Testis (tissue), 3 donors: ENCODE results near the gene KRTCAP3. TPM values are rescaled to one million over a fixed set of nuclear protein-coding genes. Genes with fewer than 3 reads are reported as not detected.

Experiments
- DNase-seq: peaks from one replicate; pipeline ENCODE4 v3.0.0-alpha.2; 2019
- H3K27ac ChIP-seq, 2 donors: fragments of 200-600 bp; sonication (generic); one replicate each; pipeline ENCODE4 v1.5.1; 2019
- H3K27me3 ChIP-seq: fragments of 200-600 bp; sonication (generic); one replicate; pipeline ENCODE4 v1.5.1; 2019
- H3K36me3 ChIP-seq: fragments of 200-600 bp; sonication (generic); one replicate; pipeline ENCODE4 v1.5.1; 2017; ENCODE audit warnings: low read depth; ENCODE audit errors: missing control alignments
- H3K4me1 ChIP-seq: fragments of 200-600 bp; sonication (generic); one replicate; pipeline ENCODE4 v1.5.1; 2019
- H3K4me3 ChIP-seq, 2 donors: fragments of 200-600 bp; sonication (generic); one replicate each; pipeline ENCODE4 v1.5.1; 2017 to 2019
- H3K9me3 ChIP-seq: fragments of 200-600 bp; sonication (generic); one replicate; pipeline ENCODE4 v1.5.1; 2017
- POLR2A ChIP-seq: fragments of 450-650 bp; IDR thresholded peaks from one replicate; pipeline ENCODE4 v1.6.1; 2017; ENCODE audit warnings: antibody characterized with exemption, mild to moderate bottlenecking, moderate library complexity
- WGBS, 2 donors: methylation state at CpG; one replicate each; pipeline ENCODE4 v1.1.5; 2018; 5-methylcytosine and 5-hydroxymethylcytosine counted together
- intact Hi-C: fragments of 100-400 bp; cut with DNase I; formaldehyde crosslinking; loops from one replicate; pipeline ENCODE4 v1.15.1; 2023; ENCODE audit warnings: low total_unique reads
- polyA plus RNA-seq: library from polyadenylated mRNA; stranded (reverse); fragments of 350-450 nt; fragmentation: Illumina TruSeq; extraction: RNeasy Lipid Tissue Mini Kit (QIAGEN cat#74804); gene quantifications from one replicate; pipeline ENCODE4 v1.2.3, GENCODE V29; 2014; ENCODE audit warnings: low read depth, low replicate concordance; ENCODE audit not compliant: insufficient read depth
- small RNA-seq, 2 donors: library from RNA; depleted of rRNA; stranded (forward); fragments of <200 nt; gene quantifications; one replicate each; pipeline ENCODE3, GENCODE V24; 2016
- total RNA-seq, 2 donors: library from RNA; depleted of rRNA; stranded (reverse); fragments of >200 nt; gene quantifications; one replicate each; pipeline ENCODE4 v1.2.3, GENCODE V29; 2016
- TF ChIP-seq, protein P1 (sequence below), 3 experiments: fragments of 450-650 bp in 2 of 3; fragments of 200-600 bp in 1 of 3; sonication (generic) in 1 of 3; IDR thresholded peaks; one replicate each; pipeline ENCODE4 v1.5.1; 2016 to 2019; ENCODE audit warnings: antibody characterized with exemption in 3 of 3, mild to moderate bottlenecking in 2 of 3, moderate library complexity in 1 of 3

Gene KRTCAP3
- total and polyA plus RNA-seq, 3 donors from 2014 or later: 4.3 to 6.8 (median 5.1) TPM

DNA sequence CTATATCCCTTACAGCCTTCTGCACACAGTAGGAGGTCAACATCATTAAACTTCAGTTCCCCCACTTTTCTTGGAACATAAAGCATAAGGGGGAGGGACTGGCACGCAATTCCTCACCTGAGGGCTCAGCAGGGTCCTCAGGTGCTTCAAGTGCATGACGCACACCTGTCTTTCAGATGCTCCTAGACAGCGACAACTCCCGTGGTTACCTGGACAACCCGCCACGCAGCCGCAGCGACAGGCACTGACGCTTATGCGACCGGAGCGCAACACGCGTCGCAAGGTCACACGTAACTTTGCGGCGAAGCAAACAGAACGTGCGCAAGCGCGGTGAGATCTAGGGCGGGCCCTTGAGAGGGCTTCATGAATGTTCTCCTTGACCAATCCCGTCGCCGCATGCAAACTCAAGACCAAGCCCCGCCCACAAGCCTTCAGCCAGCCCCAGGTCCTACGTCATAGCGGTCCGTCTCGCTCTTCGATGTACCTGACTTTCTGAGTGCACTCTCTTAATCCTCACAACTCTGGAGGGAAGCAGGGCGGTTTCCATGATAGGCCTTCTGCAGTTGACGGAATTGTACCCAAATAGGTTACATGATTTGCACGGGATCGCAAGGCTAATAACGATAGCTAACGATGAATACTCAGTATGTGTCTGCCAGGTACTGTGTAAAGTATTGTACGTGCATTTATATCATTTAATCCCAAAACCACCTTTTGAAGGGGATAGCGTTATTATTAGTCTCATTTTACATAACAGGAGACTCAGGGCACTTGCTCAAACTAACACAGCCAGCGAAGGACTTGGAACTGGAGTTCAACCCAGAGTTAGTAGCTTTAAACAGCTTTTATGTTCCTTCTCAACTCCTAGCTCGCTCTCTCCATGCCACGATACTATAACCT lies 47.6 kb downstream of the KRTCAP3 start, which contains the start of gene IFT172:
TSS of gene IFT172 (minus strand) at position 246 of the 900 bp plus-strand sequence. CDS start at position 156, 90 bp downstream.
- Histone ChIP-seq H3K4me1 (peaks cover 17% of the 10 kb centered on the region), H3K4me3 (peak within 1 kb of the TSS; percentile 63), H3K9me3 (no peaks in the 10 kb centered on the region), H3K27ac (peak within 1 kb of the TSS; percentile 59 to 73), H3K36me3 (no peaks in the 10 kb centered on the region), H3K27me3 (no peaks in the 10 kb centered on the region)
- TF ChIP-seq, protein P1, sequence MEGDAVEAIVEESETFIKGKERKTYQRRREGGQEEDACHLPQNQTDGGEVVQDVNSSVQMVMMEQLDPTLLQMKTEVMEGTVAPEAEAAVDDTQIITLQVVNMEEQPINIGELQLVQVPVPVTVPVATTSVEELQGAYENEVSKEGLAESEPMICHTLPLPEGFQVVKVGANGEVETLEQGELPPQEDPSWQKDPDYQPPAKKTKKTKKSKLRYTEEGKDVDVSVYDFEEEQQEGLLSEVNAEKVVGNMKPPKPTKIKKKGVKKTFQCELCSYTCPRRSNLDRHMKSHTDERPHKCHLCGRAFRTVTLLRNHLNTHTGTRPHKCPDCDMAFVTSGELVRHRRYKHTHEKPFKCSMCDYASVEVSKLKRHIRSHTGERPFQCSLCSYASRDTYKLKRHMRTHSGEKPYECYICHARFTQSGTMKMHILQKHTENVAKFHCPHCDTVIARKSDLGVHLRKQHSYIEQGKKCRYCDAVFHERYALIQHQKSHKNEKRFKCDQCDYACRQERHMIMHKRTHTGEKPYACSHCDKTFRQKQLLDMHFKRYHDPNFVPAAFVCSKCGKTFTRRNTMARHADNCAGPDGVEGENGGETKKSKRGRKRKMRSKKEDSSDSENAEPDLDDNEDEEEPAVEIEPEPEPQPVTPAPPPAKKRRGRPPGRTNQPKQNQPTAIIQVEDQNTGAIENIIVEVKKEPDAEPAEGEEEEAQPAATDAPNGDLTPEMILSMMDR (IDR thresholded peaks at IDR 0.05): no peak
- TF ChIP-seq POLR2A: no peak
- DNase-seq: peak; percentile 100
- intact Hi-C loops: no loop called here
- WGBS, 2 donors: 7 to 8% methylated on average over 19 to 43 of the region's 43 CpGs

DNA sequence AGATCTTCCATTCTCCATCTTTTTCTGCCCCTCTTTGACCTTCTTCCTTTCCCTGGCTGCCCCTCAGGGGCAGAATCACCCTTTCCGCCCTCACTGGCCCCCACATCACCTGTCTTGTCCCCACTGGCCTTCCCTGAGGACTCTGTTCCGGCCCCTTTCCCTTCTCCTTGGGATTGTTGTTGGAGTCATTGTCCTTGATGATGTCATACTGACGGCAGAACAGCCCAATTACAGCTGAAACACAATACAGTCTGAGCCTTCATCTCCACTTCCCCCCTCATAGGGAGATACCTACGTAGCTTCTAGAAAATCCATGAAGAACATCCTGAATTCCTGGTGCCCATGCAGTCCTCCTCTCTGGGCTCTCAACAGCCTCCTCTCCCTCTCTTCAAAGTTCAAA lies 50.4 kb downstream of the KRTCAP3 start:
- H3K27ac ChIP-seq: no peak overlapping the region
- DNase-seq: no peak
- intact Hi-C loops: no loop called here
- 93 to 96% methylated on average over 4 of the region's 4 CpGs for WGBS, 2 donors
- no peak for TF ChIP-seq POLR2A
- TF ChIP-seq, protein P1 (IDR thresholded peaks at IDR 0.05): no peak
- peaks cover 17% of the 10 kb centered on the region for H3K4me1 ChIP-seq
- H3K36me3 ChIP-seq: no peaks in the 10 kb centered on the region
- H3K9me3 ChIP-seq: no peaks in the 10 kb centered on the region
- H3K4me3 ChIP-seq: no peak overlapping the region
- H3K27me3 ChIP-seq: no peaks in the 10 kb centered on the region

DNA sequence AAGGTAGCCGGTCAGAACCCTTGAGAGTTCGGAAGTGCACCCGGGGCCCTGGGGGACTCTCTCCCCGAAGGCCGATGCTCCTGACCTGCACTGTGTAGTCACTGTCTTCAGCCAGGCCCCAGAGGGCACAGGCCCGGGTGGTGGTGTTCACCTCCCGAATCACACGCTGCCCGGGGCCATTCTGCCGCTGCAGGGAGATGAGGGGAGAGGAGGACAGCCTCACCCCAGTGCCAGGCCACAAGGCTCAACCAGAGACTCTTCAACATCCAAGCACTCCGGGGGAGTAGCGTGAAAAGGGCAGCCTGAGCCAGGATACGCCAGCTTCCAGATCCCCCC lies 51.7 kb downstream of the KRTCAP3 start:
- intact Hi-C loops: no loop called here

More for the DNA sequence above, 51.7 kb downstream of the KRTCAP3 start:
- Histone ChIP-seq H3K4me3 (peak overlapping the region in 1 of 2 donors; percentile 66), H3K9me3 (no peaks in the 10 kb centered on the region), H3K27ac (peak overlapping the region in 1 of 2 donors; percentile 36), H3K36me3 (no peaks in the 10 kb centered on the region), H3K4me1 (peaks cover 12% of the 10 kb centered on the region), H3K27me3 (no peaks in the 10 kb centered on the region)
- 46 to 59% methylated on average over 12 to 13 of the region's 13 CpGs for WGBS, 2 donors
- TF ChIP-seq, protein P1 (IDR thresholded peaks at IDR 0.05): no peak
- no peak for TF ChIP-seq POLR2A
- no peak for DNase-seq

Small RNA genes lying within 50 kb of the gene (small RNA-seq; reads per million reads assigned to genes)
- 0 reads per million in 2 donors for gene RNU6-986P

Other genes starting within 250 kb of the KRTCAP3 start
- gene ATRAID, start 230.3 kb upstream of the KRTCAP3 start, total RNA-seq: 100 to 1,000 TPM; 263 to 295 TPM
- gene ATRAID, start 230.3 kb upstream of the KRTCAP3 start, polyA plus RNA-seq: 323 TPM
- gene SLC5A6, start 230.1 kb upstream of the KRTCAP3 start, total RNA-seq: 10 to 100 TPM; 83.4 to 84.0 TPM
- 83.9 TPM for gene SLC5A6, start 230.1 kb upstream of the KRTCAP3 start, polyA plus RNA-seq
- 10 to 100 TPM; 62.5 to 66.9 TPM for gene CAD, start 225.0 kb upstream of the KRTCAP3 start, total RNA-seq
- 40.0 TPM for gene CAD, start 225.0 kb upstream of the KRTCAP3 start, polyA plus RNA-seq
- 100 to 1,000 TPM; 130 to 160 TPM for gene SLC30A3, start 179.3 kb upstream of the KRTCAP3 start, total RNA-seq
- gene SLC30A3, start 179.3 kb upstream of the KRTCAP3 start, polyA plus RNA-seq: 111 TPM
- 10 to 100 TPM; 37.4 to 57.9 TPM for gene DNAJC5G, start 166.9 kb upstream of the KRTCAP3 start, total RNA-seq
- 65.0 TPM for gene DNAJC5G, start 166.9 kb upstream of the KRTCAP3 start, polyA plus RNA-seq
- 10 to 100 TPM; 38.5 to 46.8 TPM for gene TRIM54, start 160.0 kb upstream of the KRTCAP3 start, total RNA-seq
- gene TRIM54, start 160.0 kb upstream of the KRTCAP3 start, polyA plus RNA-seq: 28.3 TPM
- 10 to 100 TPM; 16.2 to 18.8 TPM for gene UCN, start 133.9 kb upstream of the KRTCAP3 start, total RNA-seq
- gene UCN, start 133.9 kb upstream of the KRTCAP3 start, polyA plus RNA-seq: 0.75 TPM
- 10 to 100 TPM; 71.2 to 72.3 TPM for gene MPV17, start 119.3 kb upstream of the KRTCAP3 start, total RNA-seq
- gene MPV17, start 119.3 kb upstream of the KRTCAP3 start, polyA plus RNA-seq: 59.5 TPM
- gene GTF3C2, start 85.6 kb upstream of the KRTCAP3 start, total RNA-seq: 10 to 100 TPM; 72.6 to 91.3 TPM
- gene GTF3C2, start 85.6 kb upstream of the KRTCAP3 start, polyA plus RNA-seq: 55.1 TPM
- 10 to 100 TPM; 59.4 to 67.7 TPM for gene EIF2B4, start 72.0 kb upstream of the KRTCAP3 start, total RNA-seq
- 111 TPM for gene EIF2B4, start 72.0 kb upstream of the KRTCAP3 start, polyA plus RNA-seq
- gene SNX17, start 71.8 kb upstream of the KRTCAP3 start, total RNA-seq: 100 to 1,000 TPM in 1 of 2 donors, 10 to 100 TPM in 1; 79.3 to 104 TPM
- gene SNX17, start 71.8 kb upstream of the KRTCAP3 start, polyA plus RNA-seq: 96.5 TPM
- gene ZNF513, start 61.6 kb upstream of the KRTCAP3 start, total RNA-seq: 10 to 100 TPM; 26.7 to 39.4 TPM
- 39.8 TPM for gene ZNF513, start 61.6 kb upstream of the KRTCAP3 start, polyA plus RNA-seq
- 100 to 1,000 TPM; 163 to 245 TPM for gene PPM1G, start 32.8 kb upstream of the KRTCAP3 start, total RNA-seq
- 569 TPM for gene PPM1G, start 32.8 kb upstream of the KRTCAP3 start, polyA plus RNA-seq
- 100 to 1,000 TPM; 112 to 139 TPM for gene NRBP1, start 13.8 kb upstream of the KRTCAP3 start, total RNA-seq
- gene NRBP1, start 13.8 kb upstream of the KRTCAP3 start, polyA plus RNA-seq: 191 TPM
- gene IFT172, start 47.4 kb downstream of the KRTCAP3 start, total RNA-seq: 100 to 1,000 TPM in 1 of 2 donors, 10 to 100 TPM in 1; 76.4 to 133 TPM
- gene IFT172, start 47.4 kb downstream of the KRTCAP3 start, polyA plus RNA-seq: 151 TPM
- 10 to 100 TPM; 23.5 to 39.2 TPM for gene FNDC4, start 52.8 kb downstream of the KRTCAP3 start, total RNA-seq
- 35.9 TPM for gene FNDC4, start 52.8 kb downstream of the KRTCAP3 start, polyA plus RNA-seq
- gene GCKR, start 54.5 kb downstream of the KRTCAP3 start, total RNA-seq: 1 to 10 TPM; 2.3 to 3.3 TPM
- 4.9 TPM for gene GCKR, start 54.5 kb downstream of the KRTCAP3 start, polyA plus RNA-seq
- 10 to 100 TPM; 60.6 to 64.9 TPM for gene ZNF512, start 140.7 kb downstream of the KRTCAP3 start, total RNA-seq
- 33.6 TPM for gene ZNF512, start 140.7 kb downstream of the KRTCAP3 start, polyA plus RNA-seq
- 10 to 100 TPM; 10.2 to 20.2 TPM for gene CCDC121, start 186.6 kb downstream of the KRTCAP3 start, total RNA-seq
- 40.5 TPM for gene CCDC121, start 186.6 kb downstream of the KRTCAP3 start, polyA plus RNA-seq
- gene GPN1, start 186.7 kb downstream of the KRTCAP3 start, total RNA-seq: 10 to 100 TPM; 28.8 to 29.3 TPM
- 77.5 TPM for gene GPN1, start 186.7 kb downstream of the KRTCAP3 start, polyA plus RNA-seq
- gene SUPT7L, start 221.2 kb downstream of the KRTCAP3 start, total RNA-seq: 10 to 100 TPM; 39.3 to 39.9 TPM
- gene SUPT7L, start 221.2 kb downstream of the KRTCAP3 start, polyA plus RNA-seq: 40.4 TPM
- 10 to 100 TPM; 55.3 to 56.5 TPM for gene SLC4A1AP, start 221.5 kb downstream of the KRTCAP3 start, total RNA-seq
- 60.5 TPM for gene SLC4A1AP, start 221.5 kb downstream of the KRTCAP3 start, polyA plus RNA-seq